ENCODE measurements around the gene PEX13. TPM values are rescaled to one million over a fixed set of nuclear protein-coding genes. Genes with fewer than 3 reads are reported as not detected.
"Not testable (repeated sequence)": the region's sequence is repeated elsewhere in the genome, so short reads cannot be mapped to it uniquely, and the experiment has no call there.

PEX13 gene
- total RNA-seq, 1 experiment from 2014 or later, result 30.7 TPM

DNA sequence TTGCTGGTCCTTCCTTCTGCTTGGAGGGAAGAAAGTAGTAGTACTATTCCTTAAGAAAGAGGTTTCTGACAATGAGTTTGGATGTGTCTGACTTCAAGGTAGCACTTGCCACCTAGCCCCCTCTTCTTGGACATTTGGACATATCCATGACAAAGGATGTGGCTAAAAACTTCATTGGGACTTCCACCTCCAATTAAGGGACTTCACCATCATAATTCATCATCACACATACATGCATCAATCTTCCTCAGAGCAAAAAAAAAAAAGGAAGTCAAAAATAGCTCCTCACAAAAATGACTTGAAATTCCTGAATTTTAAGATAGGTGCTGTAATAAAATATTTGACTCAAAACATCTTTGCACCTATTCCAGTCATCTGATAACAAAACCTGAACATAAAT is 23.4 kb upstream of the PEX13 start:
- in situ Hi-C loops (cut with HindIII; ENCODE audit: low pct_unique_long_range_greater_than_20kb, low sequenced_read_pairs), result no loop called here
- DNase-seq (ENCODE audit: low read depth, low spot score), result no peak

DNA sequence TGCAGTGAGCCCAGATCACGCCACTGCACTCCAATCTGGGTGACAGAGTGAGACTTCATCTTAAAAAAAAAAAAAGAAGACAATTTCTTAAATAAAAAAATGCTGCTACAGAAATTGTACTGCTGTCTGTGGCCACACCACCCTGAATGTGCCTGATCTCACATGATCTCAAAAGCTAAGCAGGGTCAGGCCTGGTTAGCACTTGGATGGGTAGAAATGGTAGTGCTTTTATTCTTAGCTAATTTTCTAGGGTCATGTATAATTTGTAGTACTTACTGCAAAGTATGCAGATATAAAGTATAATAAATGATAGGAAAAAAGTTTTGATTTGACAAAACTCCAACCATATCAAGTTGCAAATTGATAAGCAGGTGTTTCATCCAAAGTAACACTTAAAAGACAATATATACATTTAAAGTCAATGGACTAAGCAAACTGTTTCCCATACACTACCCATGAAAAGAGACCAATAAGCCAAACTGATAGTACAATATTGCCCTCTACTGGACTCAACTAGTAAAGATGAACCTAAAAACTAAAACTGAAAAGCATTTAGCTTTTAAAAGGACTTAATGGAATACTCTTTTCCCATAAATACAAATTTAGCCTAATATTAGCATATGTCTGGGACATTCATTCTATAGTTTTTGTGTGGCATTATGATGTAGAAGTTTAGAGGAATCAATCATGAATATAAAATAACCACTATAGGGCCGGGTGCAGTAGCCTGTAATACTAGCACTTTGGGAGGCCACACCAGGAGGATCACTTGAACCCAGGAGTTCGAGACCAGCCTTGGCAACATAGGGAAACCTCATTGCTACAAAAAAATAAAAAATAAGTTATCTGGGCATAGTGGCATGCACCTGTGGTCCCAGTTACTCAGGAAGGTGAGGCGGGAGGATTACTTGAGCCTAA is 18.6 kb upstream of the PEX13 start:
- in situ Hi-C loops (cut with HindIII; ENCODE audit: low pct_unique_long_range_greater_than_20kb, low sequenced_read_pairs), result no loop called here

GRCh38 chr2:61005736-61006135 is 11.8 kb upstream of the PEX13 start:
- in situ Hi-C loops (cut with HindIII; ENCODE audit: low pct_unique_long_range_greater_than_20kb, low sequenced_read_pairs), result no loop called here
- no peak for DNase-seq (ENCODE audit: low read depth, low spot score)

More for the DNA sequence above, 18.6 kb upstream of the PEX13 start:
- peak; percentile 82 for DNase-seq (ENCODE audit: low read depth, low spot score)

- in situ Hi-C loops (cut with HindIII; ENCODE audit: low pct_unique_long_range_greater_than_20kb, low sequenced_read_pairs), result no loop called here
- DNase-seq (ENCODE audit: low read depth, low spot score), result no peak
Measured at GRCh38 chr2:61006486-61007105, 10.9 kb upstream of the PEX13 start.

- no peak for DNase-seq (ENCODE audit: low read depth, low spot score)
- in situ Hi-C loops (cut with HindIII; ENCODE audit: low pct_unique_long_range_greater_than_20kb, low sequenced_read_pairs), result no loop called here
Measured at GRCh38 chr2:61009355-61009754, 8.2 kb upstream of the PEX13 start.

DNA sequence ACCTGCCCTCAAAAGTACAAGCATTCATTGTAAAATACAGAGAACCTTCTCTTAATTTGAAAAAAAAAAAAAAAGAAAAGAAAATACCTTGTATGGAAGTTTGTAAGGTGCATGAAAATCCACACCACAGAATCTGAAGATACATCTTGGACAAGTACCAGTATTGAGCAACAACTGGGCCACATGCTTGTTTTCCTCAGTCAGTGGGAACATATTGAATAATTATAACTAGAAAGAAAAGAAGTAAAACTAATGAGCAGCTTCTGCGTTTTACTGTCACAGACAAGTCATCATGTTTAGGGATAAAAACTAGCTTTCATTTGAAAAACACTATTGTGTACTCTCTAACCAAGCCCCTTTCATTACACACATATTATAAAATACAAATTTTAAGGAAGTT is 5.8 kb upstream of the PEX13 start:
- in situ Hi-C loops (cut with HindIII; ENCODE audit: low pct_unique_long_range_greater_than_20kb, low sequenced_read_pairs), result no loop called here

DNA sequence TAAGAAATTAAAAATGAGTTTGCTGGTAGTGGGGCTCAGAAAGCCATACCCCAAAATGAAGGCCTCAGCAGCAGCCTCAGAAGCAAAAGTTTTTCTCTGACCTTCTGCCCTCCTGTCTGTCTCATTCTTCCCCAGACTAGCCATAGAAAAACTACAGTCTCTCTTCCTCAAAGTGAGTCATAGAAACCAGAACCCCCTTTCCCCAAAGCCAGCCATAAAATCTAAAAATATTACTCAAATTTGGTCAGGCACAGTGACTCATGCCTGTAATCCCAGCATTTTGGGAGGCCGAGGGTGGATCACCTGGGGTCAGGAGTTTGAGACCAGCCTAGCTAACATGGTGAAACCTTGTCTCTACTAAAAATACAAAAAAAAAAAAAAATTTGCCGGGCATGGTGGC is 5.2 kb upstream of the PEX13 start:
- DNase-seq (ENCODE audit: low read depth, low spot score); in situ Hi-C loops (cut with HindIII; ENCODE audit: low pct_unique_long_range_greater_than_20kb, low sequenced_read_pairs): not testable (repeated sequence)

More for the DNA sequence above, 5.8 kb upstream of the PEX13 start:
- no peak for DNase-seq (ENCODE audit: low read depth, low spot score)

GRCh38 chr2:61013382-61013781 is 4.1 kb upstream of the PEX13 start:
- in situ Hi-C loops (cut with HindIII; ENCODE audit: low pct_unique_long_range_greater_than_20kb, low sequenced_read_pairs), result no loop called here
- DNase-seq (ENCODE audit: low read depth, low spot score), result no peak

- in situ Hi-C loops (cut with HindIII; ENCODE audit: low pct_unique_long_range_greater_than_20kb, low sequenced_read_pairs), result no loop called here
Measured at GRCh38 chr2:61014763-61015162, 2.8 kb upstream of the PEX13 start.

DNA sequence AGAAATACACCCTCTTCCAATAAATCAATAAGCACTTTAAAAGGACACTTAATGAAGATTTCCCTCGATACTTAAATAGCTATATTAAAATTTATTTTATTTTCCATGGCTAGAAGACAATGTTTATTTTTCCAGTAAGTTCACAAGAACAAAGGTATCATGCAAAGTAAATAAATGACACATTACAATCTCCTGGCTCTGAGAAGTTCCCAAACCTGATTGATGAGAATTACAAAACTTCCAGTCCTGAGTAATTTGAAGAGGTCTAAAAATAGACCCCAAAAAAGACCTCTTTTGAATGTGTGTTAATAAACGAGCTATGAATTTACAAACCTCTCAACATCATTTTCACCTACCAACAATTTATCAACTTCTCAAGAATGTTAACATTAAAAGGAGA is 1.5 kb upstream of the PEX13 start:
- in situ Hi-C loops (cut with HindIII; ENCODE audit: low pct_unique_long_range_greater_than_20kb, low sequenced_read_pairs), result no loop called here
- DNase-seq (ENCODE audit: low read depth, low spot score), result no peak

More at GRCh38 chr2:61014763-61015162, 2.8 kb upstream of the PEX13 start:
- no peak for DNase-seq (ENCODE audit: low read depth, low spot score)

DNA sequence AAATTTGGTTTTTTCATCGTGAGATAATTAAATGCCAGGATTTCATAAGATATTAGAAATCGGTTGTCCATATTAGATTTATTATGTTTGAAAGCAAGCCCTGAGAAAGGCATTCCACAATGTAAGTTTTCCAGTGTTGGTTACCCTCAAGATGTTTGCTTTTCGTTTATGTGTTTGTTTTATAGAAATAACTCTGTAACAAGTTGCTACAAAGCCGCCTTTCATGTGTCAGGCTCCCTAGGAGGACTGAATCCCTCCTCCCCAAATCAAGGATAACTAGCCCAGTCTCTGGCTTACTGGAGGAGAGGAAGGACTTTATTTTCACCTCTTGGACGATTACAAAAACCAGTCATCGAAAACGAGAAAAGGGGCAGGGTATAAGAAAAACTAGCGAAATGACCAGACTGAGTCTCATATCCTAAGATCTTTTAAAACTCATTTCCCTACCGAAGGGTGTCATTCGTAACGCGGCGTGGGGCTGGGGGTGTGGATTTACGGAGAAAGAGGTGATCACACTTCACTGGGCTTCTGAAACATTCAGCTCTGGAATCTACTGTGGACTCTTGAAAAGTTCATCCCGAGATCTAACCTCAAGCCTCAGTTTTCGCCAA is 1.0 kb upstream of the PEX13 start:
- in situ Hi-C loops (cut with HindIII; ENCODE audit: low pct_unique_long_range_greater_than_20kb, low sequenced_read_pairs), result no loop called here
- peak; percentile 13 for DNase-seq (ENCODE audit: low read depth, low spot score)

GRCh38 chr2:61017003-61017555 is 441 bp upstream of the PEX13 start:
- in situ Hi-C loops (cut with HindIII; ENCODE audit: low pct_unique_long_range_greater_than_20kb, low sequenced_read_pairs), result no loop called here
- peak; percentile 86 for DNase-seq (ENCODE audit: low read depth, low spot score)

- DNase-seq (ENCODE audit: low read depth, low spot score), result no peak
- in situ Hi-C loops (cut with HindIII; ENCODE audit: low pct_unique_long_range_greater_than_20kb, low sequenced_read_pairs), result no loop called here
Measured at GRCh38 chr2:61018318-61018755, 817 bp downstream of the PEX13 start.

DNA sequence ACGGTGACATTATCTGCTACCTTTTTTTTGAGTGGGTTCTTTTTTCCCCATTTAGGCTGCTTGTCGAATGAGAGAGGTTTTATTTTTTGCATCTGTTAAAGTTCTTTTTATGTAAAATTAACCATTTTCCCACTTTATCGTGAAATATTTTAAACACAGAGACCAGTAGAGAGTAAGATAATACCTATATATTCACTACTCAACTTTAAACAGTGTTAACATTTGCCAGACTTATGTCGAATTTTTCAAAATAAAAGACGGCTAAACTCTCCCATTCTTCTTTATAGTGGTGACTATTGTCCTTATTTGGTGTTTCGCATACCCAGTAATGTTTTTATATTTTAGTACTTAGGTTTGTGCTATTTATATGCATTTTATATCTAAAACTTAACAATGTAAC is 1.3 kb downstream of the PEX13 start:
- no peak for DNase-seq (ENCODE audit: low read depth, low spot score)
- in situ Hi-C loops (cut with HindIII; ENCODE audit: low pct_unique_long_range_greater_than_20kb, low sequenced_read_pairs), result no loop called here

GRCh38 chr2:61021228-61021660 is 3.7 kb downstream of the PEX13 start:
- no peak for DNase-seq (ENCODE audit: low read depth, low spot score)
- in situ Hi-C loops (cut with HindIII; ENCODE audit: low pct_unique_long_range_greater_than_20kb, low sequenced_read_pairs), result no loop called here

DNA sequence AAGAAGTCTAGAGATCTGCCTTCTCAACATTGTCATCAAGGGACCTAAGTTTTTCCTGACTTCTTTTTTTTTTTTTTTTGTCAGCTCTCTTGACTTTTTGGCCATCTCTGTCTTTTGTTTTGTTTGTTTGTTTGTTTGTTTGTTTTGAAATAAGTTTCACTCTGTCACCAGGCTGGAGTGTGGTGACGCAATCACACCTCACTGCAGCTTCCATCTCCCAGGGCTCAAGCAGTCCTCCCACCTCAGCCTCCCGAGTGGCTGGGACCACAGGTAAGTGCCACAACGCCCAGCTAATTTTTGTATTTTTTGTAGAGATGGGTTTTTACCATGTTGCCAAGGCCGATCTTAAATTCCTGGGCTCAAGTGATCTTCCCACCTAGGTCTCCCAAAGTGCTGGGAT is 6.2 kb downstream of the PEX13 start:
- in situ Hi-C loops (cut with HindIII; ENCODE audit: low pct_unique_long_range_greater_than_20kb, low sequenced_read_pairs), result no loop called here
- no peak for DNase-seq (ENCODE audit: low read depth, low spot score)

DNA sequence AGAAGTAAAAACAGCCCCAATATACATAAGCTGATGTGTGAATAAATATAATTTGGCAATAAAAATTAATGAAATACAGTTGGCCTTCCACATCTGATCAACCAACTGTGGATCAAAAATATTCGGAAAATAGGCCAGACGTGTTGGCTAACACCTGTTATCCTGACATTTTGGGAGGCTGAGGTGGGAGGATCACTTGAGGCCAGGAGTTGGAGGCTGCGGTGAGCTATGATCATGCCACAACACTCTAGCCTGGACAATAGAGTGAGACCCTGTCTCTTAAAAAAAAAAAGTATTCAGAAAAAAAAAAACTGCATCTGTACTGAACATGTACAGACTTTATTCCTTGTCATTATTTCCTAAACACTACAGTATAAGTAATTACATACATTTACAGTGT is 12.0 kb downstream of the PEX13 start:
- no peak for DNase-seq (ENCODE audit: low read depth, low spot score)
- in situ Hi-C loops (cut with HindIII; ENCODE audit: low pct_unique_long_range_greater_than_20kb, low sequenced_read_pairs), result no loop called here

GRCh38 chr2:61034592-61034991 is 17.1 kb downstream of the PEX13 start:
- DNase-seq (ENCODE audit: low read depth, low spot score); in situ Hi-C loops (cut with HindIII; ENCODE audit: low pct_unique_long_range_greater_than_20kb, low sequenced_read_pairs): not testable (repeated sequence)

All from SK-MEL-5 (cell line).